Gastrocnemius medialis (tissue), 4 donors: ENCODE measurements around the gene EP400. TPM values are rescaled to one million over a fixed set of nuclear protein-coding genes. Genes with fewer than 3 reads are reported as not detected.

Experiments
- ATAC-seq, 2 donors: fragments of 150-250 bp; one replicate each; pipeline ENCODE4 v1.9.1; 2016
- DNase-seq, 2 donors: peaks; one replicate each; pipeline ENCODE4 v3.0.0-alpha.2; 2019
- H3K27ac ChIP-seq, 4 donors: fragments of 200-600 bp; sonication (generic); 1 replicate in 1 of 4; 2 replicates in 3 of 4; pipeline ENCODE4 v1.5.1; 2016 to 2018; ENCODE audit warnings: mild to moderate bottlenecking in 2 of 4, moderate library complexity in 1 of 4
- H3K27me3 ChIP-seq, 3 donors: fragments of 200-600 bp; sonication (generic) in 2 of 3; 1 replicate in 1 of 3; 2 replicates in 2 of 3; pipeline versions ENCODE4 v1.5.1 to v1.6.0; 2016 to 2019; ENCODE audit warnings: mild to moderate bottlenecking in 1 of 3, moderate library complexity in 1 of 3
- H3K36me3 ChIP-seq, 2 donors: fragments of 200-600 bp; sonication (generic) in 1 of 2; one replicate each; pipeline ENCODE4 v1.5.1; 2017 to 2018
- H3K4me1 ChIP-seq, 2 donors: fragments of 200-600 bp; sonication (generic) in 1 of 2; one replicate each; pipeline ENCODE4 v1.5.1; 2016 to 2017; ENCODE audit warnings: mild to moderate bottlenecking in 2 of 2
- H3K4me3 ChIP-seq, 4 donors: fragments of 200-600 bp; sonication (generic) in 3 of 4; 1 replicate in 1 of 4; 2 replicates in 3 of 4; pipeline ENCODE4 v1.5.1; 2016 to 2019; ENCODE audit warnings: mild to moderate bottlenecking in 2 of 4
- H3K9me3 ChIP-seq, 3 donors: fragments of 200-600 bp; sonication (generic) in 2 of 3; 1 replicate in 1 of 3; 2 replicates in 2 of 3; pipeline ENCODE4 v1.5.1; 2016 to 2019
- POLR2A ChIP-seq, 2 donors: fragments of 450-650 bp; IDR thresholded peaks; one replicate each; pipeline ENCODE4 v1.6.1; 2017; ENCODE audit warnings: antibody characterized with exemption in 2 of 2, mild to moderate bottlenecking in 2 of 2, moderate library complexity in 2 of 2
- in situ Hi-C, 4 donors: fragments of 200-750 bp; cut with MboI; loops; one replicate each; pipeline versions ENCODE4 v1.15.0 to v1.8.0; 2017; ENCODE audit warnings: low sequenced_read_pairs in 4 of 4
- intact Hi-C: fragments of 100-400 bp; cut with DNase I; formaldehyde crosslinking; loops from one replicate; pipeline ENCODE4 v1.15.1; 2023; ENCODE audit warnings: low total_unique reads
- total RNA-seq, 4 donors: library from RNA; depleted of rRNA; stranded (reverse); fragments of >200 nt; gene quantifications; one replicate each; pipeline versions ENCODE4 v1.1.0 to v1.2.3, GENCODE V29; 2016
- TF ChIP-seq, protein P1 (sequence below), 5 experiments: fragments of 450-650 bp in 3 of 5; fragments of 200-600 bp in 2 of 5; sonication (generic) in 2 of 5; IDR thresholded peaks in 4 of 5; conservative IDR thresholded peaks in 1 of 5; 1 replicate in 4 of 5; 2 replicates in 1 of 5; pipeline ENCODE4 v1.5.1; 2016 to 2019; ENCODE audit warnings: antibody characterized with exemption in 5 of 5, mild to moderate bottlenecking in 3 of 5, moderate library complexity in 3 of 5

EP400 gene
- total RNA-seq, 4 donors from 2014 or later: 11.9 to 17.4 (median 15.0) TPM

DNA sequence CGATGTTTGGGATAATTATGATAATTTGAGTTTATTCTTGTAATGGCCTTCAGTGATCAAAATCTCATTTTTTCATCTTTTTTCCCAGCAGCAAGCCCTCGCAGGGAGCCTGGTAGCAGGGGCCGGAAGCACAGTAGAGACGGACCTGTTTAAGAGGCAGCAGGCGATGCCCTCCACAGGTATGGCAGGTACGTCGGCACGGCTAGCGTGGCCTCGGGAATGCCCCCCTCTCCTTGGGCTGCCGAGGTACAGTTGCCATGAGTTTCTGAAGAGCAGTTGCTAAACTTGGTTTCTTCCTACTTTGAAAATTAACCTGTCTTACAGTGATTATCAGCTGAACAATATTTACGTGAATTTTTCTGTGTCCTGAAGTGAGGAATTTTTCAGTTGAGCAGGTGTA lies 29.9 kb downstream of the EP400 start:
- in situ Hi-C loops (loop anchor here in 1 of 4 donors (25.0 kb wide), 1 partner anchor 867 kb away; no protein-coding TSS in a partner anchor), intact Hi-C loops (no loop called here)
- H3K9me3 ChIP-seq: no peaks in the 10 kb centered on the region
- ATAC-seq (no peak), DNase-seq (no peak)
- no peaks in the 10 kb centered on the region for H3K4me1 ChIP-seq
- no peaks in the 10 kb centered on the region for H3K27me3 ChIP-seq
- H3K4me3 ChIP-seq: no peak overlapping the region
- peaks cover 0 to 45% of the 10 kb centered on the region in 2 donors for H3K36me3 ChIP-seq
- no peak overlapping the region for H3K27ac ChIP-seq
- TF ChIP-seq, protein P1, sequence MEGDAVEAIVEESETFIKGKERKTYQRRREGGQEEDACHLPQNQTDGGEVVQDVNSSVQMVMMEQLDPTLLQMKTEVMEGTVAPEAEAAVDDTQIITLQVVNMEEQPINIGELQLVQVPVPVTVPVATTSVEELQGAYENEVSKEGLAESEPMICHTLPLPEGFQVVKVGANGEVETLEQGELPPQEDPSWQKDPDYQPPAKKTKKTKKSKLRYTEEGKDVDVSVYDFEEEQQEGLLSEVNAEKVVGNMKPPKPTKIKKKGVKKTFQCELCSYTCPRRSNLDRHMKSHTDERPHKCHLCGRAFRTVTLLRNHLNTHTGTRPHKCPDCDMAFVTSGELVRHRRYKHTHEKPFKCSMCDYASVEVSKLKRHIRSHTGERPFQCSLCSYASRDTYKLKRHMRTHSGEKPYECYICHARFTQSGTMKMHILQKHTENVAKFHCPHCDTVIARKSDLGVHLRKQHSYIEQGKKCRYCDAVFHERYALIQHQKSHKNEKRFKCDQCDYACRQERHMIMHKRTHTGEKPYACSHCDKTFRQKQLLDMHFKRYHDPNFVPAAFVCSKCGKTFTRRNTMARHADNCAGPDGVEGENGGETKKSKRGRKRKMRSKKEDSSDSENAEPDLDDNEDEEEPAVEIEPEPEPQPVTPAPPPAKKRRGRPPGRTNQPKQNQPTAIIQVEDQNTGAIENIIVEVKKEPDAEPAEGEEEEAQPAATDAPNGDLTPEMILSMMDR (IDR thresholded peaks at IDR 0.05 in 4 of 5, conservative IDR thresholded peaks at IDR 0.05 in 1 of 5): no peak

DNA sequence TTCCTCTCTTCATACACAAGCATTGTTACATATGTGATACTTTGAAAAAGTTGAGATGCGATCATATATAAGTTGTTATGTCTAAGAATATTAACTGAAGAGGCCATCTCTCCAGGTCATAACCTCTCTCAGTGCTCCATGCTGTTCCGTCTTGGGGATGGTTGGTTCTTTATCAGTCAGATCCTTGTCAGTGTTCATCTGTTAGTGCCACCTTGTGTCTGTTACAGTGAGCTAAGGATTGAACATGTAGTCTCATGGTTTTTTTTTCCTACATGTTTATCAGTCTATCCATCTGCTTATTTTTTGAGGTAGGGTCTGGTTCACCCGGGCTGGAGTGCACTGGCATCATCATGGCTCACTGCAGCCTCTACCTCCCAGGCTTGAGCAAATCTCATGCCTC lies 30.5 kb downstream of the EP400 start:
- peaks cover 0 to 52% of the 10 kb centered on the region in 2 donors for H3K36me3 ChIP-seq
- H3K27ac ChIP-seq: no peak overlapping the region
- intact Hi-C loops (no loop called here), in situ Hi-C loops (loop anchor here in 1 of 4 donors (25.0 kb wide), 1 partner anchor 868 kb away; no protein-coding TSS in a partner anchor)
- no peak overlapping the region for H3K4me3 ChIP-seq
- no peaks in the 10 kb centered on the region for H3K9me3 ChIP-seq
- TF ChIP-seq, protein P1 (IDR thresholded peaks at IDR 0.05 in 4 of 5, conservative IDR thresholded peaks at IDR 0.05 in 1 of 5): no peak
- no peak for TF ChIP-seq POLR2A (IDR thresholded peaks at IDR 0.05)
- DNase-seq: no peak
- H3K27me3 ChIP-seq: no peaks in the 10 kb centered on the region
- ATAC-seq: no peak
- H3K4me1 ChIP-seq: no peaks in the 10 kb centered on the region

DNA sequence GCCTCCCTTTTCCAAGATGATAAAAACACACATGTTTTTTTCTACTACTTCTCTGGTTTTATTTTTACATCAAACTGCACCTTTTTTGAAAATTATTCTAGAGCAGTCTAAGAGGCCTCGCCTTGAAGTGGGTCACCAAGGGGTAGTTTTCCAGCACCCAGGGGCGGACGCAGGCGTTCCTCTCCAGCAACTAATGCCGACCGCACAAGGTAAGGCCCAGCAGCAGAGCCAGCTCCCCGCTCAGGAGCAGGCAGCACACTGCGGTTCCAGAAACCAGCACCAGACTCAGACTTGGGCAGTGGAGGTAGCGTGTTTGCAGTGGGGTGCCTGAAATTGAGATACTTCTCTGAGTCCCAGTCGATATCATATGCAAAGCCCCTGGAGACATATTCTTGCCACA lies 31.6 kb downstream of the EP400 start:
- no peaks in the 10 kb centered on the region for H3K27me3 ChIP-seq
- no peaks in the 10 kb centered on the region for H3K4me1 ChIP-seq
- H3K4me3 ChIP-seq: no peak overlapping the region
- no peaks in the 10 kb centered on the region for H3K9me3 ChIP-seq
- no peak overlapping the region for H3K27ac ChIP-seq
- DNase-seq (no peak), ATAC-seq (no peak)
- in situ Hi-C loops (loop anchor here in 1 of 4 donors (25.0 kb wide), 1 partner anchor 869 kb away; no protein-coding TSS in a partner anchor), intact Hi-C loops (no loop called here)
- TF ChIP-seq, protein P1 (IDR thresholded peaks at IDR 0.05 in 4 of 5, conservative IDR thresholded peaks at IDR 0.05 in 1 of 5): no peak
- TF ChIP-seq POLR2A (IDR thresholded peaks at IDR 0.05): no peak
- peaks cover 0 to 59% of the 10 kb centered on the region in 2 donors for H3K36me3 ChIP-seq

DNA sequence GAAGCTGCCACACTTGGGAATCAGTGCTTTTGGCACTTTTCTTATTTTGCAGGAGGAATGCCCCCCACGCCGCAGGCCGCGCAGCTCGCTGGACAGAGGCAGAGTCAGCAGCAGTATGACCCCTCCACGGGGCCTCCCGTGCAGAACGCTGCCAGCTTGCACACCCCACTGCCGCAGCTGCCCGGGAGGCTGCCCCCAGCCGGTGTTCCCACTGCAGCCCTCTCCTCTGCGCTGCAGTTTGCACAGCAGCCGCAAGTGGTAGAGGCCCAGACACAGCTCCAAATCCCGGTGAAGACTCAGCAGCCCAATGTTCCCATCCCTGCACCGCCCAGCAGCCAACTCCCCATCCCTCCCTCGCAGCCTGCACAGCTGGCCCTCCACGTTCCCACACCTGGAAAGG lies 32.3 kb downstream of the EP400 start:
- in situ Hi-C loops (loop anchor here in 1 of 4 donors (25.0 kb wide), 1 partner anchor 870 kb away; no protein-coding TSS in a partner anchor), intact Hi-C loops (no loop called here)
- ATAC-seq (no peak), DNase-seq (no peak)
- no peaks in the 10 kb centered on the region for H3K4me1 ChIP-seq
- H3K4me3 ChIP-seq: no peak overlapping the region
- no peaks in the 10 kb centered on the region for H3K9me3 ChIP-seq
- no peaks in the 10 kb centered on the region for H3K27me3 ChIP-seq
- no peak for TF ChIP-seq POLR2A (IDR thresholded peaks at IDR 0.05)
- TF ChIP-seq, protein P1 (IDR thresholded peaks at IDR 0.05 in 4 of 5, conservative IDR thresholded peaks at IDR 0.05 in 1 of 5): no peak
- peaks cover 0 to 65% of the 10 kb centered on the region in 2 donors for H3K36me3 ChIP-seq
- H3K27ac ChIP-seq: no peak overlapping the region

DNA sequence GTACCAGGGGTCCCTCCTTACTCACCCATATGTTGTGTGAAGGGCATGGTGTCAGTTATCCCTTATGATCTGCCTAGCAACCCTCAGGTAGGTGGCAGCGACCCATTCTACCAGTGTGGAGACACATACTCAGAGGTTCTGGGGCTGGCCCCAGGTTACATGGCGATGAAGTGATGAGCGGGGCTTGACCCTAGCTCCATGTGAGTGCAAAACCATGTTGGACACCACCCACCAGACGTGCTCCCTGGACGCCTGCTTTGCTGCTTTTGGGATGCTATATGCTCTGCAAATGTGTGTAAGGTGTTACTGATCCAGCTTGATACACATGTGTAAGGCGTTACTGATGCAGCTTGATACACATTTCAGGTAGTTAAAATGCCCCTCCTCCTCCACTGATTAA lies 33.3 kb downstream of the EP400 start:
- intact Hi-C loops: no loop called here

More for the DNA sequence above, 33.3 kb downstream of the EP400 start:
- no peak for DNase-seq
- no peak for ATAC-seq
- Histone ChIP-seq H3K4me3 (no peak overlapping the region), H3K36me3 (peaks cover 0 to 74% of the 10 kb centered on the region in 2 donors), H3K9me3 (no peaks in the 10 kb centered on the region), H3K27me3 (no peaks in the 10 kb centered on the region), H3K4me1 (no peaks in the 10 kb centered on the region), H3K27ac (no peak overlapping the region)
- no peak for TF ChIP-seq POLR2A (IDR thresholded peaks at IDR 0.05)
- TF ChIP-seq, protein P1 (IDR thresholded peaks at IDR 0.05 in 4 of 5, conservative IDR thresholded peaks at IDR 0.05 in 1 of 5): no peak
- in situ Hi-C loops: loop anchor here in 1 of 4 donors (25.0 kb wide), 1 partner anchor 871 kb away; no protein-coding TSS in a partner anchor
